Bronchial epithelial cell (primary cell): Measurements from ENCODE around the gene RAB17. TPM values are rescaled to one million over a fixed set of nuclear protein-coding genes. Genes with fewer than 3 reads are reported as not detected.

ENCODE experiments used
- DNase-seq: peaks from one replicate; pipeline ENCODE4 v3.0.0-alpha.2; 2010; ENCODE audit warnings: low read depth
- FAIRE-seq: peaks from 2 replicates; lab custom pipeline; 2011; peaks lifted over from hg19 to GRCh38; lab: Jason Lieb, UNC
- H3K27me3 ChIP-seq: 2 replicates; pipeline ENCODE4 v1.5.1; 2011; ENCODE audit warnings: low read length; ENCODE audit not compliant: control insufficient read depth, insufficient read depth
- H3K36me3 ChIP-seq: 2 replicates; pipeline ENCODE4 v1.5.1; 2011; ENCODE audit warnings: low read length; ENCODE audit not compliant: control insufficient read depth, insufficient read depth
- H3K4me3 ChIP-seq: 2 replicates; pipeline ENCODE4 v1.5.1; 2011; ENCODE audit warnings: mild to moderate bottlenecking, low read depth, low read length, control low read depth
- total RNA-seq: library from RNA; depleted of rRNA; stranded (reverse); fragments of >200 nt; gene quantifications from 2 replicates; pipeline ENCODE4 v1.2.1, GENCODE V29; 2014
- TF ChIP-seq, protein P1 (sequence below): IDR thresholded peaks from 2 replicates; pipeline ENCODE4 v1.5.1; 2011; ENCODE audit warnings: mild to moderate bottlenecking, moderate library complexity, low read length, control low read depth, inconsistent platforms; ENCODE audit not compliant: insufficient read depth, severe bottlenecking

The RAB17 gene
- total RNA-seq, 1 donor from 2014 or later, result 2.4 TPM

DNA sequence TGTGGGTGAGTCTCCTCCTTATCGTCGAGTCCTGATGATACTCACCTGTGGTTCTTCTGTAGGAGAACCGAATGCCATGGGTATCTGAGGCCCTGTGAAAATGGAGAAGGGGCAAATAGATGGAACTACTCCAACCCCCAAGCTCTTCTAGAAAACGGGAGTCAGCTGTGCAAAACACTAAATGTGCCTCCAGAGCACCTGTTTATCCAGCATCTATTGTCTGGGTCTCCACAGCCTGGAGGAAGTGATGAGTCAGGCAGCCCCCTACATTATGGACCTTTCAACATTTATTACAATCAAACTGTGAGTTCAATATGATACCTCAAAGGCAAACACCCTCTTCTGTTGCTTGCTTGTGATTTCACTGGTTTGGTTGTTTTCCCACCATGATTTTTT is 27.1 kb upstream of the RAB17 start:
- Histone ChIP-seq H3K36me3 (no peaks in the 10 kb centered on the region), H3K27me3 (no peaks in the 10 kb centered on the region), H3K4me3 (no peak overlapping the region)
- DNase-seq (no peak), FAIRE-seq (no peak)
- TF ChIP-seq, protein P1, sequence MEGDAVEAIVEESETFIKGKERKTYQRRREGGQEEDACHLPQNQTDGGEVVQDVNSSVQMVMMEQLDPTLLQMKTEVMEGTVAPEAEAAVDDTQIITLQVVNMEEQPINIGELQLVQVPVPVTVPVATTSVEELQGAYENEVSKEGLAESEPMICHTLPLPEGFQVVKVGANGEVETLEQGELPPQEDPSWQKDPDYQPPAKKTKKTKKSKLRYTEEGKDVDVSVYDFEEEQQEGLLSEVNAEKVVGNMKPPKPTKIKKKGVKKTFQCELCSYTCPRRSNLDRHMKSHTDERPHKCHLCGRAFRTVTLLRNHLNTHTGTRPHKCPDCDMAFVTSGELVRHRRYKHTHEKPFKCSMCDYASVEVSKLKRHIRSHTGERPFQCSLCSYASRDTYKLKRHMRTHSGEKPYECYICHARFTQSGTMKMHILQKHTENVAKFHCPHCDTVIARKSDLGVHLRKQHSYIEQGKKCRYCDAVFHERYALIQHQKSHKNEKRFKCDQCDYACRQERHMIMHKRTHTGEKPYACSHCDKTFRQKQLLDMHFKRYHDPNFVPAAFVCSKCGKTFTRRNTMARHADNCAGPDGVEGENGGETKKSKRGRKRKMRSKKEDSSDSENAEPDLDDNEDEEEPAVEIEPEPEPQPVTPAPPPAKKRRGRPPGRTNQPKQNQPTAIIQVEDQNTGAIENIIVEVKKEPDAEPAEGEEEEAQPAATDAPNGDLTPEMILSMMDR, result no peak

DNA sequence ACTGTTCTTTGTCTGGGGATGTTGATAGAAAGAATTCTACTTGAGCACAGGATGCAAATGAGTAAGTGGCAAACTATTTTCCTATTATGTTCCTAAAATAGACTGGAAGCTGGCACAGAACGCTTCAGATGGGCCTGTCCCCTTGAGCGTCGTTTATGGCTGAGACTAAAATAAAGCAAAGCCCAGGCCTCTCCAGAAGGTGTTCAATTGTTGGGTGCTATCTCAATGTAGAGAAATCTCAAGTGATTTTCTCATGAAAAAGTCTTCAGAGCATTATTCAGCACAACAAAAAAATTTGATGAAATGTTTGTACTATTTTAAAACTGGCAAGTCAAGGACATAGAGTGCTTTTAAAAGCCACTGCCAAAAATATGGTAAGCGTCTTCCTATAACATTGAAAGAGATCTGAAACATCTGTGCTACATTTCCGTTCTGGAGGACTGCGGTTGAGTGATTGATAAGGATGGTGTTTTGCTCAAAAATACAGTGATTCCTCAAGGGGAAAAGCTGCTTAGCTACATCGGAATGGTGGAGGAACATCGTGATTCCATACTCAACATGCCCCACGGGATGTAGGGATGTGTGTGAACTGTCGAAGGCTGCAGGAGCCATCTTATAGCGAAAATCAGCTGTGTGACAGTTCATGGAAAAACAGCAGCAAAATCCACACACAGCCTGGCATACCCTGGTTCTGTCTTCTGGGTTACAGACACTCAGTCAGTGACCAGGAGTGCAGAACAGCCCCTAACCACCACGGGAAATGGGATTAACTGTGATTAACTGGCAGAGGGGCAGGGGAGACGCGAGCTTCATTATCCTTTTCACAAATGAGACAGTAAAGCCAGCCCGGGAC is 26.4 kb upstream of the RAB17 start:
- no peak overlapping the region for H3K4me3 ChIP-seq
- FAIRE-seq, result no peak
- DNase-seq, result peak; percentile 10

DNA sequence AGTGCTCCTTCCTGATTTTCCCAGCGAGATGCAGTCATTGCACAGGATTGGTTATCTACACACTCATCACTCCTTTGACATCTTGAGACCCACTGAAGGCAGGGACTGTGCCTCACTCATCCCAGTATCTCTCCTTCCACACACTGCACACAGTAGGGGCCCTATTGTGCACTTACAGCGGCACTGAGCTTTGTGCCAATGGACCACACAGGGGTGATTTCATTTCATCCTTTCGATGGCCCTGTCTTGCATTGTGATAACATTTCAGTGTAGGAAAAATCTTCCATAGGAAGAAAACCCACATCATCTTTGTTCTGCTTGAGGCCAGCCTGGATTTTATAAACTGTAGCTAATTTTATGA is 25.8 kb upstream of the RAB17 start:
- H3K4me3 ChIP-seq, result no peak overlapping the region
- TF ChIP-seq, protein P1, result no peak
- no peaks in the 10 kb centered on the region for H3K27me3 ChIP-seq
- FAIRE-seq (peak; percentile 81), DNase-seq (no peak)
- no peaks in the 10 kb centered on the region for H3K36me3 ChIP-seq

More for the DNA sequence above, 26.4 kb upstream of the RAB17 start:
- H3K27me3 ChIP-seq, result no peaks in the 10 kb centered on the region
- TF ChIP-seq, protein P1, result no peak
- no peaks in the 10 kb centered on the region for H3K36me3 ChIP-seq

DNA sequence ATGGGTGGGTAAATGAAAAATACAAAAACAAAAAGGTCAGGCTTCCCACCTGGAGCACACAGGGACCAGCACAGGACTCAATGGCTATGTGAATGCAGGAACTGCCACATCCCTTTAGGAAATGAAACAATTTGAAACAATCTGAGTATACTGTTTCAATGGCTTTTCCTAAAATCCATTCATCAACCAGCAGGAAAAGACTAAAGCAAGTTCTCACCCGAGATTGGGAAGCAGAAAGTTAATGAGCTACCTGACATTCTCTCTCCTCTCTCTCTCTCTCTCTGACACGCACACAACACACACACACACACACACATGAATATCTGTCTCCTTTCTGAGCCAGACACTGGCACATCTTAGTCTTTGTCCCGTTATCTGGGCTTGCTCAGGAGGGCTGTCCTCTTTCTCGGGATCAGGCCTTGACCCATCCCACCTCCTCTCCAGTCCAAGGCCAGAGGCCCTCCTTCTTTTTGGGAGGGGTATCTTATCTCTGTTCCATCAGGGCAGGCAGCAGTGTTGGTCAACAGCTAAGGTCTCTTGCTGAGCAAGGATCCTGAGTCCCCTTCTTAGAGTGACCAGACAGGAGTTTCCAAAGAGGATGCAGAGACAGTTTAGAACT is 25.2 kb upstream of the RAB17 start:
- TF ChIP-seq, protein P1, result no peak
- H3K27me3 ChIP-seq, result no peaks in the 10 kb centered on the region
- H3K36me3 ChIP-seq, result no peaks in the 10 kb centered on the region
- no peak overlapping the region for H3K4me3 ChIP-seq
- FAIRE-seq, result no peak
- DNase-seq, result no peak

DNA sequence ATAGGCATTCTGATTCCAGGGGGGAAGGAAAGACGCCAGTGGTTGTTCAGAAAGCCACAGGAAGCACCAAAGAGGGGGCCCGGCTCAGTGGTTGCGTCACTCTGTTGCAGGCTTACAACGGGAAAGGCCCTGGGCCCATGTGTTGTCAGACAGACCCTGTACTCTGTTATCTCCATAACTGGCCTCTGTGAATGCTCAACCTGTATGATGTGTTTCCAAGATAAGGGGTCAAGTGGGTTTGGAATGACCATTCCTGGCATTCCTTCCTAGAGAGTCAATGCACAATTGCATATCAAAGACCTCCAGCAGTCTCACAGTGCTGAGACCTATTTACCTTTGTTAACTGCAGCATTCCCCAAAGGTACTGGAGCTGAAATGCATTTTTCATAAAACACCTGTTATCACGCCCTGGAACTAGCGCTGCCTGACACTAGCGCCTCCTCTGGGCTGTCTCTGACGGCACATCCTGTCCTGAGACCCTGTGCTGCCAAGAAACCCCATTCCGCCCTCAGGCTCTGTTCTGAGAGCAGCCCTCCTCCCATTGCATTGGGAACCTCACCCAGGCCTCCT is 23.7 kb upstream of the RAB17 start:
- no peaks in the 10 kb centered on the region for H3K36me3 ChIP-seq
- TF ChIP-seq, protein P1, result no peak
- no peak for DNase-seq
- no peaks in the 10 kb centered on the region for H3K27me3 ChIP-seq
- H3K4me3 ChIP-seq, result no peak overlapping the region
- FAIRE-seq, result no peak
